Caco-2 (cell line): ENCODE data around the gene APCDD1. TPM values are rescaled to one million over a fixed set of nuclear protein-coding genes. Genes with fewer than 3 reads are reported as not detected.

Experiments used
- BruUV-seq: library from RNA; stranded (reverse); fragments of 400-500 nt; replicated peaks from 2 replicates; lab custom pipeline; 2021; lab: Mats Ljungman, UMichigan
- CTCF ChIA-PET: fragments of 300-600 bp; sonication (Branson Sonifier 250); formaldehyde crosslinking; loops from one replicate; lab custom pipeline; 2022; ENCODE audit warnings: antibody characterized with exemption; lab: Charles Lee
- POLR2A ChIA-PET: fragments of 300-600 bp; sonication (Branson Sonifier 250); formaldehyde crosslinking; loops from one replicate; lab custom pipeline; 2022; ENCODE audit warnings: antibody characterized with exemption; lab: Charles Lee
- DNase-seq, 2 experiments: peaks; one replicate each; pipeline versions ENCODE4 v3.0.0 to v3.0.0-alpha.2; 2020 to 2022
- H3K27me3 ChIP-seq: replicated peaks from 2 replicates; pipeline ENCODE4 v1.6.0; 2011; ENCODE audit warnings: low read length; ENCODE audit not compliant: control insufficient read depth, insufficient read depth
- H3K36me3 ChIP-seq: 2 replicates; pipeline ENCODE4 v1.5.1; 2011; ENCODE audit warnings: low read length; ENCODE audit not compliant: control insufficient read depth, insufficient read depth
- H3K4me1 ChIP-seq: fragments of 250-450 bp; sonication (Bioruptor Pico); 2 replicates; pipeline ENCODE4 v1.5.1; 2020; ENCODE audit warnings: mild to moderate bottlenecking
- H3K4me3 ChIP-seq: 2 replicates; pipeline ENCODE4 v1.5.1; 2011; ENCODE audit warnings: low read depth, mild to moderate bottlenecking, control low read depth, low read length
- H3K9me3 ChIP-seq: fragments of 250-450 bp; sonication (Bioruptor Pico); 2 replicates; pipeline ENCODE4 v1.5.1; 2020; ENCODE audit warnings: mild to moderate bottlenecking, moderate library complexity
- H3K27ac Mint-ChIP-seq: one replicate; pipeline ENCODE4 v1.8.0; 2022; ENCODE audit warnings: mixed read lengths; ENCODE audit not compliant: unreplicated experiment
- H3K27me3 Mint-ChIP-seq: one replicate; pipeline ENCODE4 v1.8.0; 2022; ENCODE audit warnings: mixed read lengths; ENCODE audit not compliant: insufficient read depth, unreplicated experiment
- H3K36me3 Mint-ChIP-seq: one replicate; pipeline ENCODE4 v1.8.0; 2022; ENCODE audit warnings: mild to moderate bottlenecking, mixed read lengths; ENCODE audit not compliant: insufficient read depth, unreplicated experiment
- H3K4me1 Mint-ChIP-seq: one replicate; pipeline ENCODE4 v1.8.0; 2022; ENCODE audit warnings: low read depth, mixed read lengths; ENCODE audit not compliant: unreplicated experiment
- H3K4me3 Mint-ChIP-seq: one replicate; pipeline ENCODE4 v1.8.0; 2022; ENCODE audit warnings: mild to moderate bottlenecking, moderate library complexity, mixed read lengths; ENCODE audit not compliant: unreplicated experiment
- H3K9me3 Mint-ChIP-seq: one replicate; pipeline ENCODE4 v1.8.0; 2022; ENCODE audit warnings: mixed read lengths; ENCODE audit not compliant: unreplicated experiment
- intact Hi-C: fragments of 100-400 bp; cut with micrococcal nuclease; formaldehyde crosslinking; loops from one replicate; pipeline ENCODE4 v1.10.0; 2022; ENCODE audit not compliant: unreplicated experiment
- total RNA-seq: library from RNA; stranded (reverse); gene quantifications from 2 replicates; pipeline ENCODE4 v1.2.3, GENCODE V29; 2022
- TF ChIP-seq, protein P1 (sequence below), 2 experiments: fragments of 200-600 bp in 1 of 2; IDR thresholded peaks; 1 replicate in 1 of 2; 2 replicates in 1 of 2; pipeline versions ENCODE4 v1.5.1 to v1.8.0; 2011 to 2022; ENCODE audit warnings: antibody characterized with exemption in 1 of 2, control low read depth in 1 of 2, inconsistent platforms in 1 of 2, low read depth in 1 of 2, low read length in 1 of 2, mild to moderate bottlenecking in 1 of 2, moderate library complexity in 1 of 2; ENCODE audit not compliant: insufficient read depth in 1 of 2, severe bottlenecking in 1 of 2, unreplicated experiment in 1 of 2

Gene APCDD1
- total RNA-seq, 1 experiment from 2014 or later = 1.5 TPM

DNA sequence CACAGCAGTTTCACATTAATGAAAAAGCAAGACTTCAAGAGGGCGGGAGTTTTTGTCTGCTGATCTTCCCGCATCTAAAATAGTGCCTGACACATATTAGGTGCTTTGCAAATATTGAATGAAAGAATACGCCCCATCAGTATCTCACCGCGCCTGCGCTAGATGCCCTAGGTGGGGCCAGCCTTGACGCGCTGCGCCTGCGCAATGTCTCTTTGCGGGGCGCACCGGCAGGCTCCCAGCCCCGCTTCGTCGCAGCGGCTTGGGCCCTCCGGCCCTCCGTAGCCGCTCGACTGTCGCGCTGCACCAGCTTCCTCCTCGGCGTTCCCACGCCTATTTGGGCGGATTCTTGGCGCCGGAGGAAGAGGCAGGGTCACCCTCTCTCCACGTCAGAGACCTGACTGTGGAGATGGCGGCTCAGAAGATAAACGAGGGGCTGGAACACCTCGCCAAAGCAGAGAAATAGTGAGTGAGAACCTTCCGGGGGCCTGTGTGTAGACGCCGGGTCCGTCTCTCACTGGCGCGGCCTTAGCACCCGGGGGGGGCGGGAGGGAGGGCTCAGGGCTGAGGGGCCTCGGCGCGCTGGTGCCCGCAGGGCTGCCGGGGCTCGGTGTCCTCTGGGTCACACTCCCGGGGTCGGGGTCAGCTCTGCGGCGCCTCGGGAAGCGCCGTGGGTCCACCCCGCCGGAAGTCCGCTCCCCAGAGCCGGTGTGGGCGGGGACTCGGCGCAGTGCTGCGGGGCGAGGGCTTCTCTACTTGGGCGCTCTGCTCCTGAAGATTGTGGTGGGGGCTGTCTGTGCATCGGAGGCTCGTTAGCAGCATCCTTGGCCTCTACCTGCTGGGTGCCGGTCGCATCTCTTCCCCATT lies 71.5 kb downstream of the APCDD1 start, which contains the start of gene NAPG:
TSS of gene NAPG (plus strand) at position 331 of the 864 bp plus-strand sequence. CDS start at position 407, 76 bp downstream.
- no TSS peak for BruUV-seq
- Histone ChIP-seq H3K9me3 (no peaks in the 10 kb centered on the region), H3K27me3 (peaks cover 1% of the 10 kb centered on the region), H3K36me3 (no peaks in the 10 kb centered on the region), H3K4me3 (peak within 1 kb of the TSS; percentile 79), H3K4me1 (peaks cover 6% of the 10 kb centered on the region; the same call in 1 of the 2 replicates)
- Mint-ChIP-seq H3K4me3 (peak within 1 kb of the TSS; percentile 97), H3K4me1 (peaks cover 23% of the 10 kb centered on the region), H3K27ac (peak within 1 kb of the TSS; percentile 95), H3K27me3 (peaks cover 6% of the 10 kb centered on the region), H3K9me3 (no peaks in the 10 kb centered on the region), H3K36me3 (peaks cover 10% of the 10 kb centered on the region)
- TF ChIP-seq, protein P1, sequence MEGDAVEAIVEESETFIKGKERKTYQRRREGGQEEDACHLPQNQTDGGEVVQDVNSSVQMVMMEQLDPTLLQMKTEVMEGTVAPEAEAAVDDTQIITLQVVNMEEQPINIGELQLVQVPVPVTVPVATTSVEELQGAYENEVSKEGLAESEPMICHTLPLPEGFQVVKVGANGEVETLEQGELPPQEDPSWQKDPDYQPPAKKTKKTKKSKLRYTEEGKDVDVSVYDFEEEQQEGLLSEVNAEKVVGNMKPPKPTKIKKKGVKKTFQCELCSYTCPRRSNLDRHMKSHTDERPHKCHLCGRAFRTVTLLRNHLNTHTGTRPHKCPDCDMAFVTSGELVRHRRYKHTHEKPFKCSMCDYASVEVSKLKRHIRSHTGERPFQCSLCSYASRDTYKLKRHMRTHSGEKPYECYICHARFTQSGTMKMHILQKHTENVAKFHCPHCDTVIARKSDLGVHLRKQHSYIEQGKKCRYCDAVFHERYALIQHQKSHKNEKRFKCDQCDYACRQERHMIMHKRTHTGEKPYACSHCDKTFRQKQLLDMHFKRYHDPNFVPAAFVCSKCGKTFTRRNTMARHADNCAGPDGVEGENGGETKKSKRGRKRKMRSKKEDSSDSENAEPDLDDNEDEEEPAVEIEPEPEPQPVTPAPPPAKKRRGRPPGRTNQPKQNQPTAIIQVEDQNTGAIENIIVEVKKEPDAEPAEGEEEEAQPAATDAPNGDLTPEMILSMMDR (IDR thresholded peaks at IDR 0.05; ENCODE audit: insufficient read depth in 1 of 2, low read depth in 1 of 2, low read length in 1 of 2, severe bottlenecking in 1 of 2, unreplicated experiment in 1 of 2) = no peak
- ChIA-PET POLR2A (interaction anchor here (0.6 kb wide), 4 partner anchors 20 to 575 kb away, joined by 3 read pairs; no protein-coding TSS in a partner anchor), CTCF (no interaction called here)
- intact Hi-C loops = no loop called here
- peak; percentile 89 to 92 for DNase-seq

DNA sequence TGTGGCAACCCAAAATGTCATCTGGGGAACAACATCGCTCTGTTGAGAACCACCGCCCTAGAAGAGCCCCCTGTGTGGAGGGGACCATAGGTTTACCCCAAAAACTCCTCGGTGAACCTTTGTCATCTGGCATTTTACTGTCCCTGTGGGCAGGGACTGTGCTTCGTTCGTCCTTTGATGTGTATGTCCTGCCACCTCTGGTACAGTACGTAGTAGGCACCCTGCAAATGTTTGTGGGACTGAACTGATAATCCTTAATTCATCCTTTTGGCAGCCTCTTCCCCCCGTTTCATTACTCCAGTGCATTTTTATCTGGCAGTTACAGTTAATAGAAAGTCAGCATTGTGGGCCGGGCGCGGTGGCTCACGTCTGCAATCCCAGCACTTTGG lies 72.1 kb downstream of the APCDD1 start:
- POLR2A ChIA-PET = no interaction called here
- H3K9me3 Mint-ChIP-seq = no peaks in the 10 kb centered on the region
- Histone ChIP-seq H3K9me3 (no peaks in the 10 kb centered on the region), H3K36me3 (no peaks in the 10 kb centered on the region), H3K4me3 (peak overlapping the region; percentile 79), H3K4me1 (peaks cover 6% of the 10 kb centered on the region; the same call in 1 of the 2 replicates), H3K27me3 (peaks cover 1% of the 10 kb centered on the region)
- intact Hi-C loops = no loop called here
- no TSS peak for BruUV-seq
- peak overlapping the region; percentile 95 for H3K27ac Mint-ChIP-seq
- H3K4me3 Mint-ChIP-seq = peak overlapping the region; percentile 97
- H3K27me3 Mint-ChIP-seq = peaks cover 5% of the 10 kb centered on the region
- TF ChIP-seq, protein P1 (IDR thresholded peaks at IDR 0.05; ENCODE audit: insufficient read depth in 1 of 2, low read depth in 1 of 2, low read length in 1 of 2, severe bottlenecking in 1 of 2, unreplicated experiment in 1 of 2) = no peak
- CTCF ChIA-PET = no interaction called here
- H3K36me3 Mint-ChIP-seq = peaks cover 10% of the 10 kb centered on the region
- peak in 1 of 2 experiments; percentile 8 for DNase-seq
- H3K4me1 Mint-ChIP-seq = peaks cover 23% of the 10 kb centered on the region

DNA sequence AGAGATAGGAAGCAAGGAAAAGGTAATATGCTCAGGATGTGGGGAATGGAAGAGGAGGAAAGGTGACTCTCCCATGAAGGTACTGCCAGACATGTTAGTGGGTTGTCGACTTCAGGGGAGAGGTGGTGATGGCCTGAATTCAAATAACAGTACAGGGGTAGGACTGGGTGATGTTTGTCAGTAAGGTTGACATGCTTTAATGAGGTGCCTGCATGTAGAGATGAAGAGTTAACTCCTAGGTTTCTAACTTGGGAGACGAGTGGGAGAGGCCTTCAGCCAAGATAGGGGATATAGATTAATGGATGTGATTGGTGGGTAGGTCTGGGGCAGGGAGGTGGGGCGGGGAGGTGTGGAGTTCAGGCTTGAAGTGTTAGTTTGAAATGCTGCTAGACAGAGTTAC lies 74.0 kb downstream of the APCDD1 start:
- TF ChIP-seq, protein P1 (IDR thresholded peaks at IDR 0.05; ENCODE audit: insufficient read depth in 1 of 2, low read depth in 1 of 2, low read length in 1 of 2, severe bottlenecking in 1 of 2, unreplicated experiment in 1 of 2) = no peak
- DNase-seq = no peak
- POLR2A ChIA-PET = no interaction called here

More for the DNA sequence above, 74.0 kb downstream of the APCDD1 start:
- intact Hi-C loops = no loop called here
- H3K27ac Mint-ChIP-seq = no peak overlapping the region
- CTCF ChIA-PET = no interaction called here
- Histone ChIP-seq H3K4me3 (no peak overlapping the region), H3K9me3 (no peaks in the 10 kb centered on the region), H3K36me3 (no peaks in the 10 kb centered on the region), H3K4me1 (peaks cover 6% of the 10 kb centered on the region; the same call in 1 of the 2 replicates), H3K27me3 (no peaks in the 10 kb centered on the region)
- H3K4me3 Mint-ChIP-seq = no peak overlapping the region
- H3K27me3 Mint-ChIP-seq = no peaks in the 10 kb centered on the region
- H3K9me3 Mint-ChIP-seq = no peaks in the 10 kb centered on the region
- peaks cover 10% of the 10 kb centered on the region for H3K36me3 Mint-ChIP-seq
- no TSS peak for BruUV-seq
- peaks cover 23% of the 10 kb centered on the region for H3K4me1 Mint-ChIP-seq
